ENCODE measurements around the gene LY6G6C. TPM values are rescaled to one million over a fixed set of nuclear protein-coding genes. Genes with fewer than 3 reads are reported as not detected.
A peak's percentile ranks its signal among the peaks of the same experiment; 100 is the strongest.

LY6G6C gene
- total RNA-seq, 1 donor from 2014 or later = not detected

- intact Hi-C loops (cut with DNase I) = loop anchor here (10.0 kb wide), 1 partner anchor 105 kb away; no protein-coding TSS in a partner anchor
- ATAC-seq (ENCODE audit: poor library complexity) = peak; percentile 89
- peak; percentile 96 for DNase-seq
Observed at GRCh38 chr6:31729979-31730630, 8.6 kb upstream of the LY6G6C start.

GRCh38 chr6:31729515-31729978, 8.0 kb upstream of the LY6G6C start:
- ATAC-seq (ENCODE audit: poor library complexity) (peak; percentile 90), DNase-seq (peak; percentile 95)
- intact Hi-C loops (cut with DNase I) = no loop called here

DNA sequence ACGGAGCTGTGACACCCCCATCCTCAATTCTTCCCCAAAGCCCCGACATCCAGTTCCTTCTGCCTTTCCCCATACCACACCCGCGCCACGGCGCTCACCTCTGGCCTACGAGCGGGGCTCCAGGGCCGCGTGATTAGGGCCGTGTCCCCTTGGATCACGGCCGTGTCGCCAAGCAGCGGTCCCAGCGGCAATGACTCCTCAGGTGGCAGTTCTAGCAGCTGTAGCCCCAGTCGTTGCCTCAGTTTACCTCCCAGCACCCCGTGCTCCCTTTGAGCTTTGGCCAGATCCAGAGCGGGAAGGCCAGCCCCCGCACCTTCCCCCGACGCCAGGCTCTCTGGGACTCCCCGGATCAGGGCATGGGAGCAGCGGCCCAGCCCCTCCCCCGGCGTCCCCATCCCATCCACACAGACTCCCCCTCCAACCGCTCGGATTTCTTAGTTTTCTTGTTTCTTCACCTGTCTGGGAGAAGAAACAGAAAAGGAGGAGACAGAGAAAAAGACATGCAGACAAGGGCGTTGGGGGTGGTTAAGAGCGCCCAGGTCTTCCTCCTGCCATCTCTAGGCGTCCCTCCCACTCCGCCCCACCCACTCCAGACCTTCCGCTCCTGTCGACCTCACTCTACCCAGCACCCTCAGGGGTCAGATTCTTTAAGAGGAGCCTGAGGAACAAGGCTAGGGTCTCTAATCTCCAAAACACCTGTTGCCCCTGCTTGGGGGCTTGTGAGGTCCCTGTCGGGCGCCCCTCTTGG, 7.4 kb upstream of the LY6G6C start, which contains the start of gene DDAH2:
Gene DDAH2 (minus strand): TSS at position 533 of the 748 bp plus-strand sequence. CDS start 138 bp downstream, at position 395.
- ATAC-seq (ENCODE audit: poor library complexity) = peak; percentile 42
- intact Hi-C loops (cut with DNase I) = no loop called here
- DNase-seq = no peak

GRCh38 chr6:31727717-31728671, 6.4 kb upstream of the LY6G6C start:
- no peak for DNase-seq
- no peak for ATAC-seq (ENCODE audit: poor library complexity)
- intact Hi-C loops (cut with DNase I) = no loop called here

- intact Hi-C loops (cut with DNase I) = no loop called here
Observed at GRCh38 chr6:31727034-31727716, 5.6 kb upstream of the LY6G6C start.

GRCh38 chr6:31725502-31726350, 4.2 kb upstream of the LY6G6C start:
- ATAC-seq (ENCODE audit: poor library complexity) (no peak), DNase-seq (no peak)
- intact Hi-C loops (cut with DNase I) = no loop called here

More at GRCh38 chr6:31727034-31727716, 5.6 kb upstream of the LY6G6C start:
- DNase-seq (peak; percentile 58), ATAC-seq (ENCODE audit: poor library complexity) (no peak)

DNA sequence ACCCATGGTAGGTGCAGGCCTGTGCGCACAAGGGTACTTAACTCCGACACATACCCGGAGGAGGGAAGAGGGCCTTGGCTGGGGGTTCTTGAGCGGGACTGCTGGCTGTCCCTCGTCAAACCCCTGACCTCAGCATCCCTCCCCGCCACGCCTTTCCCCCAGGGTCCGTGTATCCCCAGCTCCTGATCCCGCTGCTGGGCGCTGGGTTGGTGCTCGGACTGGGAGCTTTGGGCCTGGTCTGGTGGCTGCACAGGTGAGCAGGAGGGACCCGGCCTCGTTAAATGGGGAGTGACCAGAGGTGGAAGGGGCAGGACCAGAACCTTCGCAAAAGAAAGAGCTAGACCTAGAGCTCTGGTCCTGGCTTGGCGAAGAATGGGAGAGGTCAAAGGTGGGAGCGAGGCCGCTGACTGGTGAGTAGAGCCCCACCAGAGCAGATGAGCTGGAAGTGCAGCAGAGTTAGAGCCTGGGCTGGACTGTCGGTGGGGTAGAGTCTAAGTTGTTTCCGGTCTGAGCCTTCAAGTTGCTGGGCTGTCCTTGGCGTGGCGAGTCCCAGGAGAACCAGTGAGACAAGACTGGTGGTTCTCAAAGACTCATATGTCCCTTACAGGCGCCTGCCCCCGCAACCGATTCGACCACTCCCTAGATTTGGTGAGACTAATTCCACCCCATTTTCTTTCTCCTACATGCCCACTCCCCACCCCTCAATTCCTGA, 2.6 kb upstream of the LY6G6C start:
- intact Hi-C loops (cut with DNase I) = no loop called here
- no peak for ATAC-seq (ENCODE audit: poor library complexity)
- no peak for DNase-seq

DNA sequence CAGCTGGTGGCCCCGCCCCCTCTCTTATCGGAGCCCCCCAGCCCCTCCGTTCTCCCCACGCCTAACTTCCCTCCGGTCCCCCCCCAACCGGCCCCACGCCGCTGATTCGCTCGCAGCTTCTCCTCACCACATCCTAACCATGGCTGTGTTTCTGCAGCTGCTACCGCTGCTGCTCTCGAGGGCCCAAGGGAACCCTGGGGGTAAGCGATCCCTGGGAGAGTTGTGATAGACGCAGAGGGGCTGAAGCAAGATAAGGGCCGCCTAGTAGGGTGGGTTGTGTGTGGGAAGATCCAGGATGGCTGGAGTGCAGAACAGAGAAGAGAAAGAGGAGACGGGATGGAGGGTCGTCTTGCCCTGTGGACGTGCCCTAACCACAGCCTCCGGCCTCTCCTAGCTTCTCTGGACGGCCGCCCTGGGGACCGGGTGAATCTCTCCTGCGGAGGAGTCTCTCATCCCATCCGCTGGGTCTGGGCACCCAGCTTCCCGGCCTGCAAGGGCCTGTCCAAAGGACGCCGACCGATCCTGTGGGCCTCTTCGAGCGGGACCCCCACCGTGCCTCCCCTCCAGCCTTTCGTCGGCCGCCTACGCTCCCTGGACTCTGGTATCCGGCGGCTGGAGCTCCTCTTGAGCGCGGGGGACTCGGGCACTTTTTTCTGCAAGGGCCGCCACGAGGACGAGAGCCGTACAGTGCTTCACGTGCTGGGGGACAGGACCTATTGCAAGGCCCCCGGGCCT, 1.9 kb upstream of the LY6G6C start, which contains the start of gene MPIG6B:
Gene MPIG6B (plus strand): TSS at position 129 of the 735 bp plus-strand sequence. CDS start 11 bp downstream, at position 140.
- ATAC-seq (ENCODE audit: poor library complexity) = no peak
- intact Hi-C loops (cut with DNase I) = no loop called here
- DNase-seq = no peak

DNA sequence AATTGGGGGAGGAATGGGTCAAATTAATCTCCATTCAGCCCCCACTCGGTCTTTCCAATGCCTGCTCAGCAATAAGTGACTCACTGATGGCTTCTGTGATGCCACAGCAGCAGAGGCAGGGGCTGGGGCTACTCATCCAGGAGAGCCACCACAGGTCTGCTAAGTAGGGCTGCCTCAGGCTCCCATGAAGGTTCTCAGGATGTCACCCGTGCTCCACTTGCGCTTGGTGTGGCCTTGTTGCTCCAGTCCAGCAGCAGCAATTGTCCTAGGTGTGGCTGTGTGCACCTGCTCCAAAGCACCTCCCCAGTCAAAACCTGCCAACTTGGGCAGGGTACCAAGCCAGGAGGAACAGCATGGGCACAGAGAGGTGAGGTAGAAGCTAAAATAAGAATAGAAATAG, 627 bp upstream of the LY6G6C start:
- intact Hi-C loops (cut with DNase I) = no loop called here
- DNase-seq (no peak), ATAC-seq (ENCODE audit: poor library complexity) (no peak)

DNA sequence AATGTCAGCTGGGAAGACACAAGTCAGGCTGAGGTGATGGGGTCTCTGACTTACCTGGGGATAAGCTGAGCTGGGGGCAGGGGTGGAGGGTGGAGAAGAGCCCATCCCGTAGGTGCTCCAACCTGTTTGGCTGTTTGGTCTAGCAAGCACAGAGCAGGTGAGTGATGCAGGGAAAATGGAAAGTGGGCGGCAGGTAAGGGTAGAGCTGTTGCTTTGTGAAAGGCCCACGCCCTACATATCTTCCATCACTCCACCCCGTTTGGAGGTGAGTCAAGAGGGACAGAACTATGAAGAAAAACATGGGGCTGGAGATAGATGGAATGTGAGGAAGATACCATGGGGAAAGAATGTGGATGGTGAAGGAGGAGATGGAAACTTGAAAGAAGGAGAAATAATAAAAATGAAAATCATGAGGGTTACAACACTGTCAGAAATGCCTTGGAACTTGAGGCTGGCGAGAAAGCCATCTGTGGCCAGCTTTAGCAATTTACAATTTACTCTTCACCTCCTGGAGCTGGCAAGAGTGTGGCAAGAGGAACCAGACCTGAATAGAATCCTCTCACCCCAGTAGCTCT, 1.3 kb downstream of the LY6G6C start:
- ATAC-seq (ENCODE audit: poor library complexity) = no peak
- intact Hi-C loops (cut with DNase I) = no loop called here
- no peak for DNase-seq

GRCh38 chr6:31719001-31719400, 2.5 kb downstream of the LY6G6C start:
- ATAC-seq (ENCODE audit: poor library complexity) = no peak
- intact Hi-C loops (cut with DNase I) = no loop called here

DNA sequence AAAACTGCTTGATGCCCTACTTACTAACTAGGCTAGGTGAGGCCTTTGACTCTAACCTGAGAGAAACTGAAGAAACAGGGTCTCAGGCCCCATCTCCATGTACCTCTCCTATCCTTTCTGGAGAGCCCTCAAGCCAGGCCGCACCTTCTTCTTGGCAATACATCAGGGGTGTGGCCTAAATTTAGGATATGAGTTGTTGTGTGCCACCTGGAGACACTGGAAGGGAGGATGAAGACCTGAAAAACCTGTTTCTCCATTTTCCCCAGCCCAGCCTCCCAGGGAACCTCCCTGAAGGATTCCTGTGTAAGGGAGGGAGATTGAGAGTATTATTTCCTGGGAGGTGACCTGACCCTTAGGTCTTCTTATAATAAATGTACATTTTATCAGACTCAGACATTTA, 3.3 kb downstream of the LY6G6C start:
- DNase-seq = no peak
- no peak for ATAC-seq (ENCODE audit: poor library complexity)
- intact Hi-C loops (cut with DNase I) = no loop called here

More at GRCh38 chr6:31719001-31719400, 2.5 kb downstream of the LY6G6C start:
- DNase-seq = no peak

- ATAC-seq (ENCODE audit: poor library complexity) (no peak), DNase-seq (no peak)
- intact Hi-C loops (cut with DNase I) = no loop called here
Observed at GRCh38 chr6:31717499-31718222, 3.9 kb downstream of the LY6G6C start.

DNA sequence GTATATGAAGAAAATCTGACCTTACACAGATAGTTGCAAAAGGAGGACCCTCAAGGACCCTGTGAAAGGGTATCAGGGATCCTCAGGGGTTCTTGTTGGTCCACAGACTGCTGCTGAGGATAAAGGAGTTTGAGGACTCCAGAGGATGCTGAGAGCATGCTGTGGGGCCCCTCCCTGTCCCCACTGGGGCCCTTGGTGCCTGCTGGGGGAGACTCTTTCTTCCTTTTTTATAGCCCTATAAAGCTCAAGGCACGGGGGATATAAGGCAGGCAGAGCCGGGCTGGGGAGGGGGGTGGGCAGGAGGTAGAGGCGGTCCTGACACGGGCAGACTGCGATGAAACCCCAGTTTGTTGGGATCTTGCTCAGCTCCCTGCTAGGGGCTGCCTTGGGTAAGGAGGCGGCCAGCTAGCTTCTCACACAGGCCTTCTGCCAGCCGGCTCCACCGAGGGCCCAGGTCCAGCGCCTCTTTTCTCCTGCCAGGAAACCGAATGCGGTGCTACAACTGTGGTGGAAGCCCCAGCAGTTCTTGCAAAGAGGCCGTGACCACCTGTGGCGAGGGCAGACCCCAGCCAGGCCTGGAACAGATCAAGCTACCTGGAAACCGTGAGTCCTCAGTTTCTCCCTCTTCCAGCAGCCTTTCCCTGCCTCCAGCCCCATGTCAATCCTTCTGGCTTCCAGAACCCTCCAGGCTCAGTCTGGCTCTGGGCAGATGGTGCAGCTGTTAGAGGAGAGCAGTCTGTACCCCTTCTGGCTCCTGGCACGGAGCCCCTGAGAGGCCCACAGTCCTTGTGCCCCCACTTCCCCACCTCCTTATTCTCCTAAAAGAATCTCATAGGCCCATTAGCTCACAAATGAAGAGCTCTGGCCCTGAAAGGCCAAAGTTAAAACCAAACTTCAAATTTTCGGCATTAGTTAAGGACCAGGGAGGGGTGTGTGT, 6.3 kb downstream of the LY6G6C start, which contains the start of gene LY6G6D:
Gene LY6G6D (plus strand): TSS at position 327 of the 937 bp plus-strand sequence. CDS start 8 bp downstream, at position 335.
- DNase-seq (no peak), ATAC-seq (ENCODE audit: poor library complexity) (no peak)
- intact Hi-C loops (cut with DNase I) = no loop called here

All from Right ventricle myocardium superior (tissue), 1 donor.